Caco-2 (cell line): ENCODE measurements around the gene TUB. TPM values are rescaled to one million over a fixed set of nuclear protein-coding genes. Genes with fewer than 3 reads are reported as not detected.

Experiments used
- BruUV-seq: library from RNA; stranded (reverse); fragments of 400-500 nt; replicated peaks from 2 replicates; lab custom pipeline; 2021; lab: Mats Ljungman, UMichigan
- CTCF ChIA-PET: fragments of 300-600 bp; sonication (Branson Sonifier 250); formaldehyde crosslinking; loops from one replicate; lab custom pipeline; 2022; ENCODE audit warnings: antibody characterized with exemption; lab: Charles Lee
- POLR2A ChIA-PET: fragments of 300-600 bp; sonication (Branson Sonifier 250); formaldehyde crosslinking; loops from one replicate; lab custom pipeline; 2022; ENCODE audit warnings: antibody characterized with exemption; lab: Charles Lee
- DNase-seq, 2 experiments: peaks; one replicate each; pipeline versions ENCODE4 v3.0.0 to v3.0.0-alpha.2; 2020 to 2022
- H3K27me3 ChIP-seq: replicated peaks from 2 replicates; pipeline ENCODE4 v1.6.0; 2011; ENCODE audit warnings: low read length; ENCODE audit not compliant: control insufficient read depth, insufficient read depth
- H3K36me3 ChIP-seq: 2 replicates; pipeline ENCODE4 v1.5.1; 2011; ENCODE audit warnings: low read length; ENCODE audit not compliant: control insufficient read depth, insufficient read depth
- H3K4me1 ChIP-seq: fragments of 250-450 bp; sonication (Bioruptor Pico); 2 replicates; pipeline ENCODE4 v1.5.1; 2020; ENCODE audit warnings: mild to moderate bottlenecking
- H3K4me3 ChIP-seq: 2 replicates; pipeline ENCODE4 v1.5.1; 2011; ENCODE audit warnings: low read depth, mild to moderate bottlenecking, control low read depth, low read length
- H3K9me3 ChIP-seq: fragments of 250-450 bp; sonication (Bioruptor Pico); 2 replicates; pipeline ENCODE4 v1.5.1; 2020; ENCODE audit warnings: mild to moderate bottlenecking, moderate library complexity
- H3K27ac Mint-ChIP-seq: one replicate; pipeline ENCODE4 v1.8.0; 2022; ENCODE audit warnings: mixed read lengths; ENCODE audit not compliant: unreplicated experiment
- H3K27me3 Mint-ChIP-seq: one replicate; pipeline ENCODE4 v1.8.0; 2022; ENCODE audit warnings: mixed read lengths; ENCODE audit not compliant: insufficient read depth, unreplicated experiment
- H3K36me3 Mint-ChIP-seq: one replicate; pipeline ENCODE4 v1.8.0; 2022; ENCODE audit warnings: mild to moderate bottlenecking, mixed read lengths; ENCODE audit not compliant: insufficient read depth, unreplicated experiment
- H3K4me1 Mint-ChIP-seq: one replicate; pipeline ENCODE4 v1.8.0; 2022; ENCODE audit warnings: low read depth, mixed read lengths; ENCODE audit not compliant: unreplicated experiment
- H3K4me3 Mint-ChIP-seq: one replicate; pipeline ENCODE4 v1.8.0; 2022; ENCODE audit warnings: mild to moderate bottlenecking, moderate library complexity, mixed read lengths; ENCODE audit not compliant: unreplicated experiment
- H3K9me3 Mint-ChIP-seq: one replicate; pipeline ENCODE4 v1.8.0; 2022; ENCODE audit warnings: mixed read lengths; ENCODE audit not compliant: unreplicated experiment
- intact Hi-C: fragments of 100-400 bp; cut with micrococcal nuclease; formaldehyde crosslinking; loops from one replicate; pipeline ENCODE4 v1.10.0; 2022; ENCODE audit not compliant: unreplicated experiment
- total RNA-seq: library from RNA; stranded (reverse); gene quantifications from 2 replicates; pipeline ENCODE4 v1.2.3, GENCODE V29; 2022
- TF ChIP-seq, protein P1 (sequence below), 2 experiments: fragments of 200-600 bp in 1 of 2; IDR thresholded peaks; 1 replicate in 1 of 2; 2 replicates in 1 of 2; pipeline versions ENCODE4 v1.5.1 to v1.8.0; 2011 to 2022; ENCODE audit warnings: antibody characterized with exemption in 1 of 2, control low read depth in 1 of 2, inconsistent platforms in 1 of 2, low read depth in 1 of 2, low read length in 1 of 2, mild to moderate bottlenecking in 1 of 2, moderate library complexity in 1 of 2; ENCODE audit not compliant: insufficient read depth in 1 of 2, severe bottlenecking in 1 of 2, unreplicated experiment in 1 of 2

The TUB gene
- total RNA-seq, 1 experiment from 2014 or later = not detected

DNA sequence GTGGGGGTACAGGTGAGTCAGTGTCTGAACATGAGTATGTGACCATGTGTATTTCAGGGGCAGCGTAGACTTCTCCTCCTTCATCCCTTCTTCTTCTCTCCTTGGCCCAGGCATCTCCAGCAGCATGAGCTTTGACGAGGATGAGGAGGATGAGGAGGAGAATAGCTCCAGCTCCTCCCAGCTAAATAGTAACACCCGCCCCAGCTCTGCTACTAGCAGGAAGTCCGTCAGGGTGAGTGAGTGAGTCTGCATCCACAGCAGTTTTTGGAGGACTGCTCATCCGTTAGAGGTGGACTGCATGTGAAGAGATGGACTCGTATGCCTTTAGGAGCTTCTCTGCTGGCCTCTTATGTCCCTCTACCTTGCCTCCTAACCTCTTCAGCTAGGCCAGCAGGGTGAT, 15.6 kb downstream of the TUB start:
- Histone ChIP-seq H3K36me3 (no peaks in the 10 kb centered on the region), H3K4me3 (no peak overlapping the region), H3K9me3 (no peaks in the 10 kb centered on the region), H3K27me3 (no peaks in the 10 kb centered on the region), H3K4me1 (no peaks in the 10 kb centered on the region)
- no peak overlapping the region for H3K27ac Mint-ChIP-seq
- H3K4me3 Mint-ChIP-seq = no peak overlapping the region
- H3K9me3 Mint-ChIP-seq = no peaks in the 10 kb centered on the region
- no peaks in the 10 kb centered on the region for H3K36me3 Mint-ChIP-seq
- ChIA-PET CTCF (interaction anchor here (0.6 to 7.9 kb wide), 3 partner anchors 63 to 88 kb away, joined by 3 to 103 read pairs (median 77); no protein-coding TSS in a partner anchor), POLR2A (no interaction called here)
- intact Hi-C loops = loop anchor here (10.0 kb wide), 2 partner anchors 402 to 1002 kb away; no protein-coding TSS in a partner anchor
- no peaks in the 10 kb centered on the region for H3K4me1 Mint-ChIP-seq
- peaks cover 9% of the 10 kb centered on the region for H3K27me3 Mint-ChIP-seq
- DNase-seq = no peak
- TF ChIP-seq, protein P1, sequence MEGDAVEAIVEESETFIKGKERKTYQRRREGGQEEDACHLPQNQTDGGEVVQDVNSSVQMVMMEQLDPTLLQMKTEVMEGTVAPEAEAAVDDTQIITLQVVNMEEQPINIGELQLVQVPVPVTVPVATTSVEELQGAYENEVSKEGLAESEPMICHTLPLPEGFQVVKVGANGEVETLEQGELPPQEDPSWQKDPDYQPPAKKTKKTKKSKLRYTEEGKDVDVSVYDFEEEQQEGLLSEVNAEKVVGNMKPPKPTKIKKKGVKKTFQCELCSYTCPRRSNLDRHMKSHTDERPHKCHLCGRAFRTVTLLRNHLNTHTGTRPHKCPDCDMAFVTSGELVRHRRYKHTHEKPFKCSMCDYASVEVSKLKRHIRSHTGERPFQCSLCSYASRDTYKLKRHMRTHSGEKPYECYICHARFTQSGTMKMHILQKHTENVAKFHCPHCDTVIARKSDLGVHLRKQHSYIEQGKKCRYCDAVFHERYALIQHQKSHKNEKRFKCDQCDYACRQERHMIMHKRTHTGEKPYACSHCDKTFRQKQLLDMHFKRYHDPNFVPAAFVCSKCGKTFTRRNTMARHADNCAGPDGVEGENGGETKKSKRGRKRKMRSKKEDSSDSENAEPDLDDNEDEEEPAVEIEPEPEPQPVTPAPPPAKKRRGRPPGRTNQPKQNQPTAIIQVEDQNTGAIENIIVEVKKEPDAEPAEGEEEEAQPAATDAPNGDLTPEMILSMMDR (IDR thresholded peaks at IDR 0.05; ENCODE audit: insufficient read depth in 1 of 2, low read depth in 1 of 2, low read length in 1 of 2, severe bottlenecking in 1 of 2, unreplicated experiment in 1 of 2) = no peak
- BruUV-seq = no TSS peak

DNA sequence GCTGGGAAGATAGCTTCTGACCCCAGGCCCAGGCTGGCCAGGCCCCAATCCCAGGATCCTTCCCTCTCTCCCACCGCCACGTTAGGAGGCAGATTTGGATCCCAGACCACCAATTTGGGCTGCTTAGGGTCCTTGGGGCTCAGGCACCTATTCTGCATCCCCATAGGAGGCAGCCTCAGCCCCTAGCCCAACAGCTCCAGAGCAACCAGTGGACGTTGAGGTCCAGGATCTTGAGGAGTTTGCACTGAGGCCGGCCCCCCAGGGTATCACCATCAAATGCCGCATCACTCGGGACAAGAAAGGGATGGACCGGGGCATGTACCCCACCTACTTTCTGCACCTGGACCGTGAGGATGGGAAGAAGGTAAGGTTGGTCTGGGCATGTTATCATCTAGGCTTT, 16.1 kb downstream of the TUB start:
- H3K36me3 Mint-ChIP-seq = no peaks in the 10 kb centered on the region
- Histone ChIP-seq H3K36me3 (no peaks in the 10 kb centered on the region), H3K27me3 (no peaks in the 10 kb centered on the region), H3K4me1 (no peaks in the 10 kb centered on the region), H3K9me3 (no peaks in the 10 kb centered on the region), H3K4me3 (no peak overlapping the region)
- H3K9me3 Mint-ChIP-seq = no peaks in the 10 kb centered on the region
- POLR2A ChIA-PET = no interaction called here
- peaks cover 9% of the 10 kb centered on the region for H3K27me3 Mint-ChIP-seq
- H3K4me1 Mint-ChIP-seq = no peaks in the 10 kb centered on the region
- TF ChIP-seq, protein P1 (IDR thresholded peaks at IDR 0.05; ENCODE audit: insufficient read depth in 1 of 2, low read depth in 1 of 2, low read length in 1 of 2, severe bottlenecking in 1 of 2, unreplicated experiment in 1 of 2) = no peak
- CTCF ChIA-PET = interaction anchor here (0.6 to 7.9 kb wide), 3 partner anchors 63 to 1687 kb away, joined by 3 to 103 read pairs (median 77); no protein-coding TSS in a partner anchor
- H3K27ac Mint-ChIP-seq = no peak overlapping the region
- no peak overlapping the region for H3K4me3 Mint-ChIP-seq
- no peak for DNase-seq
- intact Hi-C loops = loop anchor here (10.0 kb wide), 2 partner anchors 402 to 1002 kb away; no protein-coding TSS in a partner anchor
- BruUV-seq = no TSS peak

DNA sequence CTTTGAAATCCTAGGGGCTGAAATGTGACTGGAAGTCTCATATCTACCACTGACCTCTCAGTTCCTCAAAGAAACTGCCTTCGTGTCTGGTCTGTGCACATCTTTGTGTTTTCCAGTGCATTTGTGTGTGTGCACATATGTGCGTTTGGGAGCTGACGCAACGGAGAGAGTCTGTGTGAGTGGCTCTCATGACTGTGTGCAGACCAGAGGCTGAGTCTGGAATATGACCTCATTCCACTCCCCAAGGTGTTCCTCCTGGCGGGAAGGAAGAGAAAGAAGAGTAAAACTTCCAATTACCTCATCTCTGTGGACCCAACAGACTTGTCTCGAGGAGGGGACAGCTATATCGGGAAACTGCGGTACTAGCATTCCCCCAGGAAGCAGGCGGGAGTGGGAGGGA, 16.5 kb downstream of the TUB start:
- H3K36me3 ChIP-seq = no peaks in the 10 kb centered on the region
- H3K4me1 Mint-ChIP-seq = no peaks in the 10 kb centered on the region
- ChIA-PET CTCF (interaction anchor here (0.6 to 7.9 kb wide), 4 partner anchors 64 to 1687 kb away, joined by 3 to 213 read pairs (median 90); no protein-coding TSS in a partner anchor), POLR2A (no interaction called here)
- H3K27ac Mint-ChIP-seq = no peak overlapping the region
- intact Hi-C loops = loop anchor here (10.0 kb wide), 2 partner anchors 403 to 1003 kb away; no protein-coding TSS in a partner anchor
- peaks cover 9% of the 10 kb centered on the region for H3K27me3 Mint-ChIP-seq
- H3K4me1 ChIP-seq = no peaks in the 10 kb centered on the region
- no peak overlapping the region for H3K4me3 Mint-ChIP-seq
- TF ChIP-seq, protein P1 (IDR thresholded peaks at IDR 0.05; ENCODE audit: insufficient read depth in 1 of 2, low read depth in 1 of 2, low read length in 1 of 2, severe bottlenecking in 1 of 2, unreplicated experiment in 1 of 2) = no peak
- DNase-seq = no peak
- no peaks in the 10 kb centered on the region for H3K27me3 ChIP-seq
- H3K9me3 ChIP-seq = no peaks in the 10 kb centered on the region
- no peaks in the 10 kb centered on the region for H3K9me3 Mint-ChIP-seq
- H3K36me3 Mint-ChIP-seq = no peaks in the 10 kb centered on the region
- no peak overlapping the region for H3K4me3 ChIP-seq
- BruUV-seq = no TSS peak
